Keratinocyte (primary cell): ENCODE measurements around the gene RANBP17. TPM values are rescaled to one million over a fixed set of nuclear protein-coding genes. Genes with fewer than 3 reads are reported as not detected.

Experiments
- DNase-seq: peaks from one replicate; pipeline ENCODE4 v3.0.0-alpha.2; 2011; ENCODE audit warnings: low read depth, missing footprints, low spot score
- FAIRE-seq: peaks from 2 replicates; lab custom pipeline; 2011; peaks lifted over from hg19 to GRCh38; lab: Jason Lieb, UNC
- H2AFZ ChIP-seq: 2 replicates; pipeline ENCODE4 v1.6.0; 2012; ENCODE audit warnings: low read length, control low read depth, inconsistent platforms; ENCODE audit not compliant: control insufficient read depth
- H3K27ac ChIP-seq: 2 replicates; pipeline ENCODE4 v1.5.1; 2011; ENCODE audit warnings: low read length; ENCODE audit not compliant: control insufficient read depth, insufficient read depth
- H3K27me3 ChIP-seq: 3 replicates; pipeline ENCODE4 v1.6.0; 2011; ENCODE audit warnings: low read length; ENCODE audit not compliant: control insufficient read depth, insufficient read depth; ENCODE audit errors: extremely low read depth
- H3K36me3 ChIP-seq, 2 experiments: 2 replicates in 1 of 2; 3 replicates in 1 of 2; pipeline ENCODE4 v1.5.1; 2011; ENCODE audit warnings: low read length in 2 of 2, mild to moderate bottlenecking in 1 of 2; ENCODE audit not compliant: control insufficient read depth in 2 of 2, insufficient read depth in 2 of 2; ENCODE audit errors: extremely low read depth in 1 of 2
- H3K4me1 ChIP-seq: 3 replicates; pipeline ENCODE4 v1.5.1; 2011; ENCODE audit warnings: low read length; ENCODE audit not compliant: control insufficient read depth, insufficient read depth; ENCODE audit errors: extremely low read depth
- H3K4me2 ChIP-seq: 3 replicates; pipeline ENCODE4 v1.6.0; 2011; ENCODE audit warnings: low read depth, low read length; ENCODE audit not compliant: control insufficient read depth, insufficient read depth; ENCODE audit errors: extremely low read depth
- H3K4me3 ChIP-seq, 3 experiments: fragments of 200-600 bp in 1 of 3; sonication (generic) in 1 of 3; 2 replicates in 2 of 3; 3 replicates in 1 of 3; pipeline ENCODE4 v1.5.1; 2011 to 2016; ENCODE audit warnings: low read length in 3 of 3, mild to moderate bottlenecking in 3 of 3, control low read depth in 2 of 3, inconsistent platforms in 1 of 3, low read depth in 1 of 3, mixed read lengths in 1 of 3, mixed run types in 1 of 3, moderate library complexity in 1 of 3; ENCODE audit not compliant: control insufficient read depth in 2 of 3, insufficient read depth in 2 of 3; ENCODE audit errors: extremely low read depth in 1 of 3
- H3K79me2 ChIP-seq: 2 replicates; pipeline ENCODE4 v1.6.0; 2012; ENCODE audit warnings: low read length; ENCODE audit not compliant: control insufficient read depth, insufficient read depth
- H3K9ac ChIP-seq: 3 replicates; pipeline ENCODE4 v1.6.0; 2011; ENCODE audit warnings: low read length; ENCODE audit not compliant: control insufficient read depth, insufficient read depth; ENCODE audit errors: extremely low read depth
- H3K9me1 ChIP-seq: 3 replicates; pipeline ENCODE4 v1.6.0; 2011; ENCODE audit warnings: low read length; ENCODE audit not compliant: control insufficient read depth, insufficient read depth; ENCODE audit errors: extremely low read depth
- H3K9me3 ChIP-seq: 2 replicates; pipeline ENCODE4 v1.5.1; 2012; ENCODE audit warnings: low read depth, low read length; ENCODE audit not compliant: control insufficient read depth
- H4K20me1 ChIP-seq: 3 replicates; pipeline ENCODE4 v1.6.0; 2011; ENCODE audit warnings: low read length; ENCODE audit not compliant: control insufficient read depth, insufficient read depth; ENCODE audit errors: extremely low read depth
- CTCF ChIP-seq, 3 experiments: IDR thresholded peaks in 1 of 3; conservative IDR thresholded peaks in 1 of 3; optimal IDR thresholded peaks in 1 of 3; 2 replicates in 2 of 3; 3 replicates in 1 of 3; pipeline versions ENCODE3 to v1.5.1; 2011; ENCODE audit warnings: low read length in 3 of 3, mild to moderate bottlenecking in 3 of 3, moderate library complexity in 2 of 3, control low read depth in 1 of 3, inconsistent platforms in 1 of 3; ENCODE audit not compliant: insufficient read depth in 2 of 3; ENCODE audit errors: extremely low read depth in 1 of 3
- EZH2 ChIP-seq: IDR thresholded peaks from one replicate; pipeline ENCODE4 v1.6.1; 2012; ENCODE audit warnings: inconsistent platforms, mild to moderate bottlenecking, low read length, moderate library complexity
- dilution Hi-C: fragments of 300-500 bp; cut with MboI; formaldehyde crosslinking; loops from one replicate; pipeline ENCODE4 v1.7.0; 2020; ENCODE audit warnings: low sequenced_read_pairs; ENCODE audit not compliant: extremely low pct_ligation_motif_present
- polyA plus RNA-seq, 5 experiments: library from polyadenylated mRNA; depleted of rRNA in 3 of 5; stranded (reverse) in 3 of 5; stranded (forward) in 1 of 5; unstranded in 1 of 5; fragments of >200 nt; gene quantifications; 1 replicate in 1 of 5; 2 replicates in 3 of 5; 3 replicates in 1 of 5; pipeline versions ENCODE4 v1.2.1 to v1.2.3, GENCODE V29; 2011 to 2012; ENCODE audit warnings: missing spikeins in 2 of 5, low read depth in 1 of 5, low replicate concordance in 1 of 5

Gene RANBP17
- polyA plus RNA-seq, 1 donor (not counting 4 experiments of a cell fraction or from before 2014, with no cell fraction given), result 0.97 TPM

- no peaks in the 10 kb centered on the region for H3K9me1 ChIP-seq
- TF ChIP-seq CTCF (optimal IDR thresholded peaks at IDR 0.05 in 1 of 3, IDR thresholded peaks at IDR 0.05 in 1 of 3, conservative IDR thresholded peaks at IDR 0.05 in 1 of 3; ENCODE audit: extremely low read depth in 1 of 3, insufficient read depth in 2 of 3, low read length in 3 of 3), result no peak
- TF ChIP-seq EZH2, result no peak
- FAIRE-seq, result no peak
- no peak overlapping the region for H3K4me2 ChIP-seq
- H3K9me3 ChIP-seq, result no peaks in the 10 kb centered on the region
- H4K20me1 ChIP-seq, result no peaks in the 10 kb centered on the region
- H2AFZ ChIP-seq, result no peak overlapping the region
- no peaks in the 10 kb centered on the region for H3K27me3 ChIP-seq
- no peaks in the 10 kb centered on the region for H3K36me3 ChIP-seq
- H3K4me1 ChIP-seq, result no peaks in the 10 kb centered on the region
- no peak overlapping the region for H3K4me3 ChIP-seq
- H3K79me2 ChIP-seq, result no peaks in the 10 kb centered on the region
- dilution Hi-C loops, result no loop called here
- no peak overlapping the region for H3K27ac ChIP-seq
- no peak for DNase-seq
- H3K9ac ChIP-seq, result no peak overlapping the region
Observed at GRCh38 chr5:171055875-171056454, 194.1 kb downstream of the RANBP17 start.

GRCh38 chr5:171067540-171068130 lies 205.8 kb downstream of the RANBP17 start:
- TF ChIP-seq CTCF (optimal IDR thresholded peaks at IDR 0.05 in 1 of 3, IDR thresholded peaks at IDR 0.05 in 1 of 3, conservative IDR thresholded peaks at IDR 0.05 in 1 of 3; ENCODE audit: extremely low read depth in 1 of 3, insufficient read depth in 2 of 3, low read length in 3 of 3), result no peak
- no peak for TF ChIP-seq EZH2
- FAIRE-seq (no peak), DNase-seq (no peak)
- Histone ChIP-seq H3K4me1 (no peaks in the 10 kb centered on the region), H3K9me3 (no peaks in the 10 kb centered on the region), H3K36me3 (no peaks in the 10 kb centered on the region), H3K4me3 (no peak overlapping the region), H3K4me2 (no peak overlapping the region), H3K27me3 (no peaks in the 10 kb centered on the region), H3K27ac (no peak overlapping the region), H3K9me1 (no peaks in the 10 kb centered on the region), H3K9ac (no peak overlapping the region), H3K79me2 (no peaks in the 10 kb centered on the region), H2AFZ (no peak overlapping the region), H4K20me1 (no peaks in the 10 kb centered on the region)
- dilution Hi-C loops, result no loop called here
